Psoas muscle (tissue), 8 donors: ENCODE measurements around the gene KRT72. TPM values are rescaled to one million over a fixed set of nuclear protein-coding genes. Genes with fewer than 3 reads are reported as not detected.

Source experiments
- ATAC-seq, 4 donors: fragments of 200-7000 bp; cut with Tn5 transposase; one replicate each; pipeline ENCODE4 v1.9.1; 2020; ENCODE audit warnings: moderate library complexity in 3 of 4, mild to moderate bottlenecking in 2 of 4
- DNase-seq, 2 donors: peaks; one replicate each; pipeline ENCODE4 v3.0.0-alpha.2; 2020
- H3K27ac ChIP-seq: fragments of 200-600 bp; one replicate; pipeline ENCODE4 v1.8.0; 2022
- H3K27me3 ChIP-seq, 3 donors: fragments of 200-600 bp in 1 of 3; one replicate each; pipeline versions ENCODE4 v1.6.1 to v1.8.0; 2013 to 2022; ENCODE audit warnings: low read length in 2 of 3, mild to moderate bottlenecking in 2 of 3, moderate library complexity in 1 of 3; ENCODE audit not compliant: insufficient read depth in 3 of 3
- H3K36me3 ChIP-seq, 2 donors: fragments of 200-600 bp in 1 of 2; one replicate each; pipeline versions ENCODE4 v1.6.1 to v1.8.0; 2013 to 2022; ENCODE audit warnings: low read depth in 1 of 2, mild to moderate bottlenecking in 1 of 2, moderate library complexity in 1 of 2; ENCODE audit not compliant: insufficient read depth in 1 of 2
- H3K4me1 ChIP-seq: fragments of 200-600 bp; one replicate; pipeline ENCODE4 v1.8.0; 2022
- H3K4me3 ChIP-seq: fragments of 200-600 bp; one replicate; pipeline ENCODE4 v1.8.0; 2022; ENCODE audit warnings: mild to moderate bottlenecking
- H3K9me3 ChIP-seq: fragments of 200-600 bp; one replicate; pipeline ENCODE4 v1.8.0; 2022
- CTCF ChIP-seq: fragments of 200-600 bp; IDR thresholded peaks from one replicate; pipeline ENCODE4 v1.8.0; 2022; ENCODE audit warnings: antibody characterized with exemption
- WGBS, 3 donors: extraction: QIAGEN DNeasy Blood & Tissue Kit; methylation state at CpG; one replicate each; pipeline versions ENCODE4 v1.1.6 to v1.1.7; 2013; 5-methylcytosine and 5-hydroxymethylcytosine counted together
- intact Hi-C, 2 donors: fragments of 100-400 bp; cut with DNase I; formaldehyde crosslinking; loops; one replicate each; pipeline versions ENCODE4 v1.11.0 to v1.14.2; 2022
- polyA plus RNA-seq, 3 donors: library from polyadenylated mRNA; stranded (reverse); fragments of 200-250 nt; gene quantifications; one replicate each; pipeline ENCODE4 v1.2.3, GENCODE V29; 2013
- total RNA-seq, 4 donors: library from RNA; stranded (reverse); fragmentation: NEBNext Ultra II Directional in 2 of 4; extraction: Animal tissue kit (Norgen Biotek cat#: 25700) in 2 of 4; gene quantifications; one replicate each; pipeline versions ENCODE4 v1.2.1 to v1.2.4, GENCODE V29; 2021 to 2023
- donor health status: healthy with polysubstance abuse.
- donor health status: DM: no; HTN: no; CAD: no; lungs with moderate emphysema.
- donor health status: Bipolar disorder and iron deficiency.
- donor health status: healthy.
- donor health status: DM: yes; HTN: yes; CAD: no.
- donor health status: DM: no; HTN: no; CAD: no.
- donor health status: DM: no; HTN: no; CAD: no.
- donor health status: DM: yes; HTN: yes; CAD: no.

The KRT72 gene
- total and polyA plus RNA-seq, 7 donors = not detected

GRCh38 chr12:52551216-52551865 is 49.9 kb downstream of the KRT72 start:
- Histone ChIP-seq H3K36me3 (no peaks in the 10 kb centered on the region), H3K27me3 (peaks cover 0 to 4% (median 0%) of the 10 kb centered on the region in 3 donors), H3K27ac (no peak overlapping the region), H3K4me3 (no peak overlapping the region), H3K9me3 (no peaks in the 10 kb centered on the region), H3K4me1 (no peaks in the 10 kb centered on the region)
- whole genome bisulfite sequencing, 3 donors = 37 to 52% (median 42%) methylated on average over 6 of the region's 6 CpGs
- intact Hi-C loops = no loop called here
- ATAC-seq (no peak), DNase-seq (no peak)
- no peak for TF ChIP-seq CTCF

GRCh38 chr12:52546126-52546525 is 55.1 kb downstream of the KRT72 start:
- WGBS, 3 donors = 88 to 93% (median 89%) methylated on average over 15 of the region's 15 CpGs
- no peak overlapping the region for H3K4me3 ChIP-seq
- intact Hi-C loops = no loop called here

GRCh38 chr12:52543985-52544883 is 57.0 kb downstream of the KRT72 start:
- Histone ChIP-seq H3K27me3 (peaks cover 0 to 9% (median 0%) of the 10 kb centered on the region in 3 donors), H3K4me1 (no peaks in the 10 kb centered on the region), H3K27ac (no peak overlapping the region), H3K36me3 (no peaks in the 10 kb centered on the region), H3K4me3 (no peak overlapping the region), H3K9me3 (no peaks in the 10 kb centered on the region)
- WGBS, 3 donors = 20 to 39% (median 31%) methylated on average over 17 of the region's 17 CpGs
- ATAC-seq (peak in 1 of 4 donors; percentile 57), DNase-seq (peak in 1 of 2 donors; percentile 33)
- intact Hi-C loops = no loop called here
- TF ChIP-seq CTCF = no peak

More at GRCh38 chr12:52546126-52546525, 55.1 kb downstream of the KRT72 start:
- no peak overlapping the region for H3K27ac ChIP-seq
- no peak for TF ChIP-seq CTCF
- no peaks in the 10 kb centered on the region for H3K9me3 ChIP-seq
- no peaks in the 10 kb centered on the region for H3K36me3 ChIP-seq
- H3K4me1 ChIP-seq = no peaks in the 10 kb centered on the region
- DNase-seq = no peak
- H3K27me3 ChIP-seq = peaks cover 0 to 9% (median 0%) of the 10 kb centered on the region in 3 donors
- no peak for ATAC-seq

- Histone ChIP-seq H3K9me3 (no peaks in the 10 kb centered on the region), H3K27me3 (peaks cover 0 to 9% (median 0%) of the 10 kb centered on the region in 3 donors), H3K4me1 (no peaks in the 10 kb centered on the region), H3K4me3 (no peak overlapping the region), H3K27ac (no peak overlapping the region), H3K36me3 (no peaks in the 10 kb centered on the region)
- DNase-seq = no peak
- ATAC-seq = no peak
- WGBS, 3 donors = 77 to 80% (median 79%) methylated on average over 7 of the region's 7 CpGs
- intact Hi-C loops = no loop called here
- no peak for TF ChIP-seq CTCF
Observed at GRCh38 chr12:52542785-52543318, 58.4 kb downstream of the KRT72 start.
